ENCODE measurements around the gene FNDC5.
"Not testable (repeated sequence)": the region's sequence is repeated elsewhere in the genome, so short reads cannot be mapped to it uniquely, and the experiment has no call there.

Gene FNDC5

GRCh38 chr1:32870615-32871363, at the start of gene FNDC5:
Gene FNDC5 (minus strand): TSS chr1:32870912.
- no peak for DNase-seq

GRCh38 chr1:32919811-32920733, 49.4 kb upstream of the FNDC5 start:
- no peak for DNase-seq

GRCh38 chr1:32918179-32918578, 47.5 kb upstream of the FNDC5 start:
- no peak for DNase-seq

GRCh38 chr1:32917521-32917920, 46.8 kb upstream of the FNDC5 start:
- no peak for DNase-seq

- no peak for DNase-seq
Measured at GRCh38 chr1:32915766-32916706, 45.3 kb upstream of the FNDC5 start.

GRCh38 chr1:32910319-32910718, 39.6 kb upstream of the FNDC5 start:
- DNase-seq: no peak

GRCh38 chr1:32907435-32907834, 36.7 kb upstream of the FNDC5 start:
- no peak for DNase-seq

- DNase-seq: no peak
Measured at GRCh38 chr1:32906654-32907053, 35.9 kb upstream of the FNDC5 start.

GRCh38 chr1:32905588-32905987, 34.9 kb upstream of the FNDC5 start:
- DNase-seq: not testable (repeated sequence)

- DNase-seq: no peak
Measured at GRCh38 chr1:32904797-32905196, 34.1 kb upstream of the FNDC5 start.

- no peak for DNase-seq
Measured at GRCh38 chr1:32903991-32904785, 33.5 kb upstream of the FNDC5 start.

- no peak for DNase-seq
Measured at GRCh38 chr1:32902535-32902920, 31.8 kb upstream of the FNDC5 start.

- no peak for DNase-seq
Measured at GRCh38 chr1:32901823-32902534, 31.3 kb upstream of the FNDC5 start.

GRCh38 chr1:32900956-32901822, 30.5 kb upstream of the FNDC5 start, which contains the start of gene TMEM54:
Gene TMEM54 (minus strand): TSS chr1:32901389. CDS start chr1:32901238, 151 bp downstream.
- no peak for DNase-seq

- DNase-seq: no peak
Measured at GRCh38 chr1:32900371-32900955, 29.8 kb upstream of the FNDC5 start.

- DNase-seq: no peak
Measured at GRCh38 chr1:32899586-32900296, 29.0 kb upstream of the FNDC5 start.

- DNase-seq: no peak
Measured at GRCh38 chr1:32898958-32899357, 28.2 kb upstream of the FNDC5 start.

- no peak for DNase-seq
Measured at GRCh38 chr1:32898056-32898455, 27.3 kb upstream of the FNDC5 start.
